RWPE2 (cell line): Measurements from ENCODE around the gene ZMYM4.

ENCODE experiments used
- ATAC-seq: fragments of 200-7000 bp; cut with Tn5 transposase; 3 replicates; pipeline ENCODE4 v1.9.1; 2021; ENCODE audit warnings: low read depth
- DNase-seq: peaks from one replicate; pipeline ENCODE4 v3.0.0-alpha.2; 2020; ENCODE audit warnings: low spot score
- H3K27ac ChIP-seq: fragments of 450-650 bp; 2 replicates; pipeline ENCODE4 v1.5.1; 2017; ENCODE audit warnings: mild to moderate bottlenecking; ENCODE audit not compliant: poor library complexity, severe bottlenecking
- H3K27me3 ChIP-seq: fragments of 250-450 bp; sonication (Bioruptor Pico); 2 replicates; pipeline ENCODE4 v1.5.1; 2021; ENCODE audit warnings: mild to moderate bottlenecking, moderate library complexity; ENCODE audit not compliant: insufficient read depth, poor library complexity, severe bottlenecking
- H3K36me3 ChIP-seq: fragments of 250-450 bp; sonication (Bioruptor Pico); 2 replicates; pipeline ENCODE4 v1.5.1; 2020; ENCODE audit warnings: low read depth, mild to moderate bottlenecking, moderate library complexity
- H3K4me1 ChIP-seq: fragments of 250-450 bp; sonication (Bioruptor Pico); 2 replicates; pipeline ENCODE4 v1.5.1; 2021; ENCODE audit warnings: mild to moderate bottlenecking, moderate library complexity; ENCODE audit not compliant: insufficient read depth, poor library complexity, severe bottlenecking
- H3K4me3 ChIP-seq: fragments of 250-450 bp; sonication (Bioruptor Pico); 2 replicates; pipeline ENCODE4 v1.5.1; 2021; ENCODE audit warnings: mild to moderate bottlenecking, moderate library complexity; ENCODE audit not compliant: severe bottlenecking
- H3K9me3 ChIP-seq: fragments of 250-450 bp; sonication (Bioruptor Pico); 2 replicates; pipeline ENCODE4 v1.5.1; 2021; ENCODE audit warnings: mild to moderate bottlenecking, moderate library complexity; ENCODE audit not compliant: severe bottlenecking
- CTCF ChIP-seq: fragments of 450-650 bp; IDR thresholded peaks from one replicate; pipeline ENCODE4 v1.5.1; 2017; ENCODE audit warnings: mild to moderate bottlenecking, moderate library complexity; ENCODE audit not compliant: poor library complexity, severe bottlenecking

ZMYM4 gene

GRCh38 chr1:35451125-35451528 is 182.6 kb downstream of the ZMYM4 start:
- no peak overlapping the region for H3K4me3 ChIP-seq
- H3K27ac ChIP-seq, result no peak overlapping the region
- peaks cover 52% of the 10 kb centered on the region for H3K36me3 ChIP-seq
- DNase-seq (no peak), ATAC-seq (peak; percentile 68)
- no peaks in the 10 kb centered on the region for H3K27me3 ChIP-seq
- TF ChIP-seq CTCF, result peak; percentile 92
- H3K4me1 ChIP-seq, result peaks cover 18% of the 10 kb centered on the region
- H3K9me3 ChIP-seq, result no peaks in the 10 kb centered on the region

GRCh38 chr1:35452106-35452774 is 183.7 kb downstream of the ZMYM4 start:
- H3K9me3 ChIP-seq, result no peaks in the 10 kb centered on the region
- H3K27ac ChIP-seq, result no peak overlapping the region
- no peak for TF ChIP-seq CTCF
- H3K27me3 ChIP-seq, result no peaks in the 10 kb centered on the region
- DNase-seq, result no peak
- no peak overlapping the region for H3K4me3 ChIP-seq
- H3K4me1 ChIP-seq, result peaks cover 18% of the 10 kb centered on the region
- no peak for ATAC-seq
- peaks cover 45% of the 10 kb centered on the region for H3K36me3 ChIP-seq

- no peak overlapping the region for H3K4me3 ChIP-seq
- peaks cover 40% of the 10 kb centered on the region for H3K36me3 ChIP-seq
- no peak for TF ChIP-seq CTCF
- DNase-seq (no peak), ATAC-seq (no peak)
- H3K27me3 ChIP-seq, result no peaks in the 10 kb centered on the region
- H3K27ac ChIP-seq, result no peak overlapping the region
- H3K9me3 ChIP-seq, result no peaks in the 10 kb centered on the region
- peaks cover 17% of the 10 kb centered on the region for H3K4me1 ChIP-seq
These were observed 184.5 kb downstream of the ZMYM4 start for GRCh38 chr1:35453031-35453430.

GRCh38 chr1:35454176-35454575 is 185.7 kb downstream of the ZMYM4 start:
- ATAC-seq, result no peak
- no peak for DNase-seq
- no peaks in the 10 kb centered on the region for H3K27me3 ChIP-seq
- H3K27ac ChIP-seq, result no peak overlapping the region
- no peak overlapping the region for H3K4me3 ChIP-seq
- H3K36me3 ChIP-seq, result peaks cover 45% of the 10 kb centered on the region
- H3K4me1 ChIP-seq, result peaks cover 7% of the 10 kb centered on the region
- H3K9me3 ChIP-seq, result no peaks in the 10 kb centered on the region
- TF ChIP-seq CTCF, result no peak

GRCh38 chr1:35454616-35455015 is 186.1 kb downstream of the ZMYM4 start:
- Histone ChIP-seq H3K9me3 (no peaks in the 10 kb centered on the region), H3K27ac (no peak overlapping the region), H3K4me1 (peaks cover 2% of the 10 kb centered on the region), H3K4me3 (no peak overlapping the region), H3K36me3 (peaks cover 43% of the 10 kb centered on the region), H3K27me3 (no peaks in the 10 kb centered on the region)
- peak; percentile 30; the same call in 2 of the 3 replicates for ATAC-seq
- DNase-seq, result no peak
- peak; percentile 8 for TF ChIP-seq CTCF
